Measurements from ENCODE around the gene HS3ST3A1. TPM values are rescaled to one million over a fixed set of nuclear protein-coding genes. Genes with fewer than 3 reads are reported as not detected.

HS3ST3A1 gene
- total RNA-seq, 1 donor = 2.4 TPM

DNA sequence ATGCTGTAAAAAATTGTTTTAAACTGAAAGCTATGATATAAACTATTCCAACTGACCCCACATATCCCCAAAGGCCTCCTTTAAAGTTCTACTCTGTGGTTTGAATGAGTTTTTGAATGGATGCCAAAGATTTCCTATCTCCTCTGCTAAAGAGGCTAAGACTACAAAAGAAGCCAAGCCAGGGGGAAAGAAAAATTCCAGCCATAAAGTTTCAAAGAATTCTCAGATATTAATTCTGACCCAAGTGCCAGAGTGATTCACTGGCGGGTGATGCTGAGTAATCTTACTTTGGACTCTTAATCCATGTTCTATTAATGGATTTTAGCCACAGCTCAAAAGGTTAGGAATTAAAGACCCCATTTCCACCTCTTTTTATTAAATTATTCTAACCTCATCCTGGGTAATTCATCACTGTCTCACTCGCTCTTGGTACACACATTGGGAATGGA lies 60.7 kb downstream of the HS3ST3A1 start:
- DNase-seq (ENCODE audit: low read depth in 2 of 3, low spot score in 2 of 3) = no peak

DNA sequence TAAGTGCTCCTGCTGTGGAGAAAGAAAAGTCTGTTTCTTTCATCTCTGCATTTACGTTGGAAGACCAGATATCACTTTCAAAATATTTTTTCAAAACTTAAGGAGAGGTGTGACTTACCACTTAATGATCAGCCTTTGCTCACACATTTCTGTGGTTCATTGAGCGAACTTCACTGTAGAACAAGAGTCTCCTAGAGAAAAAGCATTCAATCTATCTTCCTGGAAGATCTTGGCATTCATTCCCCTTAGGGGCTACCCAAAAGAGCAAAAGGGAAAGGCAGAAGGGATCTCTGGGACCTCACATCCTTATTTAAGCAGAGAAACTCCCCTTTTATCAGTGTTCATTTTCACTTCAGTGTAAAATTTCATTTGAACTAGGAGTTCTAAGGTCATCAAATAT lies 61.2 kb downstream of the HS3ST3A1 start:
- DNase-seq (ENCODE audit: low read depth in 2 of 3, low spot score in 2 of 3) = no peak

DNA sequence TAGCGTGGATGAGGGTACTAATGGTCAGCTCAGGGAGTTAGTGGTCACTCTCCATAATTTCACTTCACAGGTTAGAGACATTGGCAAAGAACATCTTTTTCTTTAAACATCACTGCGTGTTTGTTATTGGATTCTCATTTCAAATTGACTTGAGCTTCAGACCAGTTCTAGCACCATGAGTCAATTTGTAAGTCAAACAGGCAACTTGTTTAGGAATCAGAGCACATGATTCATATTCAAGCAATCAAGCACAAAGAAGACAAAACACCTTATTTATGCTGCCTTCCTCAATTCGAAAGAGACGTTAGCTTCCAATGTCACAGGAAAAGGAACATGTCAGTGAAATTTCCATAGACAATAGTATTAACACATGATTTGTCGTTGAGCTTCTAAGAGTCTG lies 62.3 kb downstream of the HS3ST3A1 start:
- DNase-seq (ENCODE audit: low read depth in 2 of 3, low spot score in 2 of 3) = no peak

DNA sequence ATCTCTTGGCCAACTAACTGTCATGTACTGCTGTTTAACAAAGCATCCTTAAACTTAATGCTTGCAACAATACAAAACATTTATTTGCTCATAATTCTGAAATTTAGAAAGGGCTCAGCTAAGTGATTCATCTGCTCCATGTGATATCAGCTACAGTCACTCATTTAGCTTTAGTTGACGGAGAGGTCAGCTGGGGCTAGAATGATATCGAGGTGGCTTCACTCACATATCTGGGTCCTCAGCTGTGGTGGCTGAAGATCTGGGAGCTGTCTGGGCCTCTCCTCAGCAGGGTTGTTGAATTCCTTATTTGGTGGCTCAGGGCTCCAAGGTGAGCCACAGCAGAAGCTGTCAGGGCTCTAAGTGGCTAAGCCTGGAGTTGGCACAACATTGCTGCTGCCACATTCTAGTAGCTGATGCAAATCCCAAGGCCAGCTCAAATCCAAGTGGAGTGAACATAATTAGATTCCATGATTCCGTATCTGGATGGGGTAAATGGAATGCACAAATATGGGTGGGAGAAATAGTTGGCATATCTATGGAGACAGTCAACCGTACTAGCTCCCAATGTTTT lies 62.8 kb downstream of the HS3ST3A1 start:
- DNase-seq (ENCODE audit: low read depth in 2 of 3, low spot score in 2 of 3) = no peak

DNA sequence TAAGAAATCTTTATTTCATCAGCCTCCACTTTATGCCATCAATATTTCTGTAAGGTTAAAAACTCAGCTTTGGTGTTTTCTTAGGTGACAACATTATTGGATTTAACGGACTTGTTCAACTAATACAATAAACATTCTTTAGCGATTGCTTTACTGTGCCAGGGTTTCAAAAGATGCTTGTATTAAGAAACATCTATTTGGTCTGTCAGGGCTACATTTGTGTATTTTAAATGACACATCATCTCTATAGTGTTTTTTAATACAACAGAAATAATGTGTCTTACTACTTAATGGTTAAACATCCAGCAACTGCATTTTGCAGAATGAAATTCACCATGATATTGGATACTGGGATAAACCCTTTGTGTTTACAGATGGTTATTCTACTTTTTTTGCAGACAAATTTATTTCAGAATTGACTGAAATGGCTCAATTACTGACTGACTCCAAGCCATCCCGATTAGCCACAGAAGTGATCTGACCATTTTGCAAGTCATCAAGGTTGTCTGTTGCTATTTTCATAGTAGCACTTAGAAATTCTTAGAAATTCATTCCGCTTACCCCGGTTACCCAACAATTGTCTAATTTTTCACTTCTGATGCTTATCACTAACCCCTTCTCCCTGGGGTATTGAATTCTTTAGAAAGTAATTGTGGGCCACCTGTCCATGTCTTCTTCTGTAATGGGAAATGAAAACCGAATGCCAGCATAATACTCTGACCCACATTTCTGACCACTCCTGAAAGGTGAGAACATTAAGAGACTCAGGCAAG lies 63.7 kb downstream of the HS3ST3A1 start:
- no peak for DNase-seq (ENCODE audit: low read depth in 2 of 3, low spot score in 2 of 3)

DNA sequence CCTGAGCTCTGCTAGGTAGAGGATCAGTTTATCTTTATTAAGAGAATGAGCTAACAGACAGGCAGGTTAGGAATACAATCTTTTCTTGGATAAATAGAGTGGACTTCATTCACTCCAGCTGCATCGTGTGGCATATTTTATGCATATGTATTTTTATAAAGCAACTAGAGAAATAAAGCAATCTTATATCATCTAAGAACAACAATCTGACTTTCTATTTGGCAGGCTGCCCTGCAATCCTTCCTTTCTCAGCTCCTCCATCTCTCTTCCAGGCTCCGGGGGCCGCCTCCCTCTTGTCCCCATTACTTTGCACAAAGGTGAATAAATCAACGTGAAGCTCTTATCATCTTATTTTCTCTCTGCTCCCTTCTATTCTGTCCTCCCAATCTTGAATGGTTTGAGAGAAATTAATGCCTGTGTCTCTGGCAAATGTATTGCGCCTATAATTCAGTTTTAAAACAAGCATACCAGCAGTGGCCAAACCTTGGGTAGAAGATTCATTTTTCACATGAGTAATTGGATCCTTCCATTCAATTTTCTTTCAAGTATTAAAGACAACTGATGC lies 64.5 kb downstream of the HS3ST3A1 start:
- no peak for DNase-seq (ENCODE audit: low read depth in 2 of 3, low spot score in 2 of 3)

DNA sequence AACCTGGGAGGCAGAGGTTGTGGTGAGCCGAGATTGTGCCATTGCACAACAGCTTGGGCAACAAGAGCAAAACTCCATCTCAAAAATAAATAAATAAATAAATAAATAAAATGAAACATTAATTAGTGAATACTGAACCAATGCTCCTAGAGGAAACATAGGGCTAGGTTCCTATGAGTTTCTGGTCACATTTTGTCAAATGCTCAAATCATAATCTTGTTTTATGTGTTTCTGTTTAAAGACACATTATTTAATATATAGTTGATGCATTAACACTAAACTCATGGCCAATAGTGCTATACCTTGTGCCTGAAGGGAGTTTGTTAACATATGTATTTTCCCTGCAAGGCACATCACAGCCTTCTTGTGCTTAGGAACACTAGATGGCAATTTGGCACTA lies 66.8 kb downstream of the HS3ST3A1 start:
- DNase-seq (ENCODE audit: low read depth in 2 of 3, low spot score in 2 of 3) = no peak

DNA sequence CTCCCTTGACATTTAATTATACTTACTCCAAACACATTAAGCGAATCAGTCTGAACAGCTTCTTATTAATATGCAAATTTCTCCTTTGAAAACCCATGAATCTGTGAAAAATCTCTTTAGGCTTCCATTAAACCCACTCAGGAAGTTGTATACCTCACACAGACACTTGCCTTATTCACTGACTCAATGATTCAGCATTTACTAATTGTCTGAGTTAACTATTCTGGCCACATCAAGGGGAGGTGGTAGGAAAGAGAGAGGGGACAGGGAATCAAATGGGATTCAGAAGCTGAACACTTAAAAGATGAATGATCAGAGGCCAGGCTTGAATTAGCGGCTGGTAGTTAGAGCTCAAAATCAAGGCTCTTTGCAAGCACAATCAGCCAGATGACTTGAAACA lies 70.0 kb downstream of the HS3ST3A1 start:
- DNase-seq (ENCODE audit: low read depth in 2 of 3, low spot score in 2 of 3) = no peak

DNA sequence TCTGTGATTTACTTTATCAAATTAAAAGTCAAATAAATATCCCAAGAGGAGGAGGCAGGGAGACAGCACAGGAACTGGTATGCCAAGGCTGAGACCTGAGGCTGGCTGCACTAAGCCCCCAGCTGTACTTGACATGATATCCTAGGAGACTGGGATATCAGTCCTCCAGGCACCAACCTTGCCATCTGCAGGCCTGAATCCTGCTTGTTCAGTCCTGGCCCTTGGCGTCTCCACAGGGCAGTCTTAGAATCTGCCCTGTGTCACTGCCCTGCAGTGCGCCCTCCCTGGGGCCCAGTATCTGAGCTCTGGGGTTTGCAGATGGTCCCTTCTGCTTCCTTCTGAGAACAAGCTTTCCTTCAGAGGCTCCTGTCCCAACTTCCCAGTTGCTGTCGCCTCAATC lies 75.9 kb downstream of the HS3ST3A1 start:
- no peak for DNase-seq (ENCODE audit: low read depth in 2 of 3, low spot score in 2 of 3)

DNA sequence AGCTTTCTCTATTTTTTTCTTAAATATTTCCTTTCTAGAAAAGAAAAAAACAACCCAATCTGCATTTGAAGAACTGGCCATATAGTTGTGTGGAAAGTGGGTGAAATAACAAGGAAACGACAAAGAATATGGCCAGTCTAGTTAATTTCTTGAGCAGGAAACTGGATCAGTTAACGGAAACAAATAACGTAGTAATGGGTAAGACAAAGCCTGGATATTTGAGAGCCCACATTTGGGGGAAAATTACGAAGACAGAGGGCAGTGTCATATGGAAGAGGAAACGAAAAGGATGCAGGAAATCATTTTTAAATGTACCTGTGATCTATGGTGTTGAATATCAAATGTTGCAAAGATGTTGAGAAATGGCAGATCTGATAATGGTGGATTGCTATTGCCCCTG lies 78.6 kb downstream of the HS3ST3A1 start:
- no peak for DNase-seq (ENCODE audit: low read depth in 2 of 3, low spot score in 2 of 3)

DNA sequence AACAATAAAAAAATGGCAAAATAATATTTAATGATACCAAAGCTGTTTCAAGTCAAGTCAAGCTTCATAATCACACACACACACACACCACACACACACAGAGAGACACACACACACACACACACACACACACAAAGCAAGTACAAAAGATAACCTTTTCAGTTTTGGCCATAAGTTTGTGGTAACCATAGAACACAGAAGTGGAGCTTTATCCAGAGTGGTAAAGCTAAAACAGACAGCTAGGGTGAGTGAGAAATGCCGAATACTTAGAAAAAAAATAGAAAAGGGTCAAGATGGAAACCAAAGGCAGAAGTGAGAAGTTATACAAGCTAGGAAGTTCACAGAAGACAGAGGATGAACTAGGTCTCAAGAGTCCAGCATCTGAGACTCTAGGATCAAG lies 79.0 kb downstream of the HS3ST3A1 start:
- no peak for DNase-seq (ENCODE audit: low read depth in 2 of 3, low spot score in 2 of 3)

DNA sequence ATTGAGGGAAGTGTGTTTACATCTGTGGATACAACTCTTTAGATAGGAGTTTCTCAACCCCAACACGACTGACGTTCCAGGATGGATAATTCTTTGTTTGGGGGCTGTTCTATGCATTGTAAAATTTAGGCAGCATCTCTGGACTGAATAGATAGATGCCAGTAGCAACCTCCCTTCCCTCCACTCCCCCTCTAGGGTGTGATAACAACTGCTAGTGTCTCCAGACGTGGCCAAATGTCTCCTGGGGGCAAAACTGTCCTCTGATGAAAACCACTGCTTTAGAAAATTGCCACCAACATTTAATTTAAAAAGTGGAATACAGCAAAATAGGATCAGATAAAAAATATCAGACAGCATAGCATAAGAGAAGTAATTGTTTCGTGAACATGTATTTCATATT lies 79.9 kb downstream of the HS3ST3A1 start:
- no peak for DNase-seq (ENCODE audit: low read depth in 2 of 3, low spot score in 2 of 3)

DNA sequence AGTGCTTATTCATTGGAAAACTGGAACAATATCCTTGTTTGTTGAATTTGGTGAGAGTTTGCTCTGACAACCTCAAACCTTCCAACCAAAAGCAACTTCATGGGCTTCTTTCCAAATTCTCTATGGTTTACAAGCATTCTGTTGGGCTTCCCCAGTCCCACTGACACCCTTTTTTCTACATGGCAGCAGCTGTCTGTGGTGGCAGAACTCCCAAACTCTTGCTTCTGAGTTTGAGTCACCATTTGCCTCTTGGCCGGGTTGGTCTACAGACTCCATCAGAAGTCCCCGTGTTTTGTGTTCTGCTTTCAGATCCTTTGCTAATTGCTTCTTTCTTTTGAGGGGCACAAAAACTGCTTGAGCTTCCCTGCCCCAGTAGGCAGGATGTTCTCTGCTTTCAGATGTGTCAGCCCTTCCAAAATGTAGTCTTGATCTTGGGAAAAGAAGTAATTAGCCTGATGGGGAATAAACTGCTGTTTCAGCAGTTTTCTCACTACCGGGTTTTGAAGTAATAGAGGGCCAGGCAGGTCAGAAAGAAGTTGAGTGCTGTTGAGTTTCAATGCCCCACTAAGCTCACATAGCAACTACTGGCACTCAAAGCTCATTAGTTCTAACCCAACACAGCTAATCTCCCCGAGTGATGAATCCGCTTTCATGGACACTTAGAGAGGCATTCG lies 80.7 kb downstream of the HS3ST3A1 start:
- DNase-seq (ENCODE audit: low read depth in 2 of 3, low spot score in 2 of 3) = no peak

DNA sequence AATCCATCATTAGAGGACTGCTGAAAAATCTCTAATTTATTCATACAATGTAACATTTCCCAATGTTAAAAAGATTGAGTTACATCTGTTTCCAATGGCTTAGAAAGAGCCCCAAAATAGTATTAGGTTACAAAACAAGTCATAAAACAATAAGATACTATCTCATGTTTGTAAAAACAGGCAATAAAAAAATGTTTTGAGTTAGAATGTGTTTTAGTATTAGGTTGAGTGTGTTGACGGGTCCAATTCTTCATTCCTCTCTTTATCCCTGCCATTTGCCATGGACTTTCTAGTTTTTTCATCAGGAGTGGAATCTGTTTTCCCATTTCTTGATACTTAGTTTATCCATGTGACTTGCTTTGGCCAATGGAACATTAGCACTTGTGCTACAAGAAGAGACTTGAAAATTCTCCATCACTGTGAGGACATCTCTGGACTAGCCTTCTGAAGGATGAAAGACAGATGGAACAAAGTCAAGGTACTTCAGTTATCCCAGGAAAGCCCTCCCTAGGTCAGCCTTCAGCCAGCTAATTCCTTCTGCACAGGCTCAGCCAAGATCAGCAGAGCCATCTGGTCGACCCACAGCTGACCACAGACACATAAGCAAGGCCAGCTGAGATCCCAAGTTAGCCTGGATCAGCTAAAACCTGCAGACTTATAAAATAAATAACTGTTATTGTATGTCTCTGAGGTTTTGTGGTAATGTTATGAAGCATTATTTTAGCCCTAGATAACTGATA lies 83.3 kb downstream of the HS3ST3A1 start:
- no peak for DNase-seq (ENCODE audit: low read depth in 2 of 3, low spot score in 2 of 3)

DNA sequence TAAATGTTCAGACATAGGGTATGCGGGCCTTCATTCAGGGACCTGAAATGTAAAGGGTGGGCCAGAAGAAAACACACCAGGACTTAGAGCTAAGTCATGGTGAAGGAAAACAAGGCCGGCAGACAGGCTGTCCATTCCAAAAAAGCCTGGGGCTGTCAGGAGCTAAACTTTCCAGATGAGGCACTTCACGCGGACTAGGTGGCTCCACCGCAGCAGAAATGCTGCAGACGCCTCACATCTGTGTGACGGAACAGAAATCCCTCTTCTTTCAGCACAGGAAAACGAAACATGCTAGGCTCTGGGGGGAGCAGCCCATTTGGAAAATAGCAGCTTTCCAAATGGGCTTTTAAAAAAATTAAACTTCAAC lies 88.7 kb downstream of the HS3ST3A1 start:
- DNase-seq (ENCODE audit: low read depth in 2 of 3, low spot score in 2 of 3) = no peak

DNA sequence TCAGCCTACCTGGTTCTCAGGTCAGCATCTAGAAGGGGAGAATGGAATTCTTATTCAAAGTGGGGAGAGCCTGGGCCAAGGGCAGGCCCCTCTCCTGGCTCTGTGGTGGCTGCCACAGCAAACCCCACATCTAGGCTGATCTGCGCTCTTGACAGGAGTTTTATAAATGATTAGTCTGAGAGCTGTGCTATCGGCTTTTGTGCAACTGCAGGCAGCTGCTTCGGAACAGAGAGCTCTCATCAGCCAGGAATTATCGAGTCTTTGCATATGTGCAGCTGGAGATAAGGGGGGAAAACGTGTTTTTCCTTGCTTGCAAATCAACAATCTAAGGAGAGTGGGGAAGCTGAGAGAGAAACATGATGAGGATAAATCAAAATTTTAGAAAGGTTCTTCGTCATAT lies 91.7 kb downstream of the HS3ST3A1 start:
- peak in 2 of 3 donors; percentile 22 to 51 for DNase-seq (ENCODE audit: low read depth in 2 of 3, low spot score in 2 of 3)

DNA sequence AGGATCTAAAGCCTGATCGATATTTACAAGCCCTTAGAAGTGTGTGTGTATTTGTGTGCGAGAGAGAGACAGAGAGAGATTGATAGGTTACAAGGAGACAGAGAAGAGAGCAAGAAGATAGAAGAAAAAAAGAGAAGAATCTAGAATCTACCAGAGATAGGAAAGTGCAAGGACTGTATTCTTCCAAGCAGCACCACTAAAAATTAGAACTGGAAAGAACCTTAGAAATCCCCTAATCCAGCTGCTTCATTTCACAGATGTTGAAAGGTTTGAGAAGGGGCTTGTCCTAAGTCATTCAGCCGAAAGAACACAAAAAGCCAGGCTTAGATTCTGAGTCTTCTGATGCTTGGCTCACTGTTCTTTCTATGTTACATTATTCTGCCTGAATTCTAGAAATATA lies 92.2 kb downstream of the HS3ST3A1 start:
- DNase-seq (ENCODE audit: low read depth in 2 of 3, low spot score in 2 of 3) = no peak

DNA sequence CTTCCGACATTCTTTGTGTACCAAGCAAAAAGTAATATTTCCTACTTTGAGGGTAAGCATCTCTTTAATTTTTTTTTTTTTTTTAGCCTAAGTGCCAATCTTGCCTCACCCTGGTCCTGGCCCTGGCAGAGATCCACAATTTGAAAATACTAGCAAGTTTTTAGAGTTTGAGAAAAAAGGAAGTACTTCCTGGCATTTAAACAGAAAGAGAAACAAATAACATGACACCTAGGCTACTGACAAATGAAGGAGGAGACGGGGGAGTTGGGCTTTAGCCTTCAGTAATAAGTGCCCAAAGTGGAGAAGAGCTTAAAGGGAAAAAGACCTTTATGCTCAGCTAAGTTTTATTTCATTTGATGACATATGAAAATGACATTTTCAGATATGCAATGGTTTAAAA lies 92.8 kb downstream of the HS3ST3A1 start:
- peak in 2 of 3 donors; percentile 16 to 68 for DNase-seq (ENCODE audit: low read depth in 2 of 3, low spot score in 2 of 3)

DNA sequence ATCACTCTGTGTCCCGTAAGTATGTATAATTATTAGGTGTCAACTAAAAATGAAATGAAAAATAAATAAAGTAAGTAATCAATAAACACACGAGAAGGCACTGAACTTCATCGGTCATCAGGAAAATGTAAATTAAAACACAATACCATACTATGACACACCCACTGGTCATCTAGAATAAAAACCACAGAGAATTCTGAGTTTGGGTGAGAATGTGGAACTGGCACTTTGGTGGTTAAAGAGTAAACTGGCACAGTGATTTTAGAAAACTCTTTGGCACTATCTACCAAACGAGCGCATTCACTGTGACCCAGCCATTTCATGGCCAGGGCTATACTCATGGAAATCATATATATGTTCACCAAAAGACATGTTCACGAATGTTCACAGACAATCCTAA lies 98.2 kb downstream of the HS3ST3A1 start:
- no peak for DNase-seq (ENCODE audit: low read depth in 2 of 3, low spot score in 2 of 3)

DNA sequence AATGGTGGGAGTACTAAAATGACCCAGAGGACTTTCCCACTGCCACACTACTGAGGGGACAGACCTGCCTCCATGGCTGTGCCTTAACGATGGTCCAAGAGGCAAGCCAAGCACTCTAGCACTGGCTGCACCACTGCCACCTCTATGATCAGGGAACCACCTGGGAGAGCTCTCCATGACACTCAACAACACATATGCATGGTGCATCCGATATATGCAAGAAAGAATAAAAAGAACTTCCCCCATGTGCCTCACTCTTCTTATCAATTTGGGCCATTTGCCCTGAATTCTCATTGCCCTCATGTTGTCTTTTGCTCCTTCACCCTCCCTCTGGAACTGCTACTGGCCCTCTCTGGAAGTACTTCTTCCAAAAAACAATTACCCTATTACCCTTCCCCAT lies 99.5 kb downstream of the HS3ST3A1 start:
- no peak for DNase-seq (ENCODE audit: low read depth in 2 of 3, low spot score in 2 of 3)

DNA sequence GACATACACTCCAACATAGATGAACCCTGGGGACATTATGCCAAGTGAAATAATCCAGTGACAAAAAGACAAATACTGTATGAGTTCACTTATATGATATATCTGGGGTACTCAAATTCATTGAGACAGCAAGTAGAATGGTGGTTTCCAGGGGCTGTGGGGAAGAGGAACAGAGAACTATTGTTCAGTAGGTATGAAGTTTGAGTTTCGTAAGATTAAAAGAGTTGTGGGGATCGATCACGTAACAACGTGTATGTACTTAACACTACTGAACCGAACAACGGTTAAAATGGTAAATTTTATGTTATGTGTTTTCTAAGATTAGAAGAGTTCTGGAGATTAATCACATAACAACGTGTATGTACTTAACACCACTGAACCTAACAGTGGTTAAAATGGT lies 100.8 kb downstream of the HS3ST3A1 start:
- DNase-seq (ENCODE audit: low read depth in 2 of 3, low spot score in 2 of 3) = no peak

All from hematopoietic multipotent progenitor cell (in vitro differentiated cells).